ENCODE measurements around the gene LGALS8.
"Not testable (repeated sequence)": the region's sequence is repeated elsewhere in the genome, so short reads cannot be mapped to it uniquely, and the experiment has no call there.

- TF ChIP-seq, protein P1, sequence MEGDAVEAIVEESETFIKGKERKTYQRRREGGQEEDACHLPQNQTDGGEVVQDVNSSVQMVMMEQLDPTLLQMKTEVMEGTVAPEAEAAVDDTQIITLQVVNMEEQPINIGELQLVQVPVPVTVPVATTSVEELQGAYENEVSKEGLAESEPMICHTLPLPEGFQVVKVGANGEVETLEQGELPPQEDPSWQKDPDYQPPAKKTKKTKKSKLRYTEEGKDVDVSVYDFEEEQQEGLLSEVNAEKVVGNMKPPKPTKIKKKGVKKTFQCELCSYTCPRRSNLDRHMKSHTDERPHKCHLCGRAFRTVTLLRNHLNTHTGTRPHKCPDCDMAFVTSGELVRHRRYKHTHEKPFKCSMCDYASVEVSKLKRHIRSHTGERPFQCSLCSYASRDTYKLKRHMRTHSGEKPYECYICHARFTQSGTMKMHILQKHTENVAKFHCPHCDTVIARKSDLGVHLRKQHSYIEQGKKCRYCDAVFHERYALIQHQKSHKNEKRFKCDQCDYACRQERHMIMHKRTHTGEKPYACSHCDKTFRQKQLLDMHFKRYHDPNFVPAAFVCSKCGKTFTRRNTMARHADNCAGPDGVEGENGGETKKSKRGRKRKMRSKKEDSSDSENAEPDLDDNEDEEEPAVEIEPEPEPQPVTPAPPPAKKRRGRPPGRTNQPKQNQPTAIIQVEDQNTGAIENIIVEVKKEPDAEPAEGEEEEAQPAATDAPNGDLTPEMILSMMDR (IDR thresholded peaks at IDR 0.05) = not testable (repeated sequence)
- not testable (repeated sequence) for TF ChIP-seq EZH2 (IDR thresholded peaks at IDR 0.05; ENCODE audit: borderline replicate concordance, insufficient read depth, low read depth, low read length, poor library complexity, severe bottlenecking)
Measured at GRCh38 chr1:236489161-236489560, 34.6 kb upstream of the LGALS8 start.
